Activated CD4-positive, alpha-beta T cell treated with anti-CD3 and anti-CD28 coated beads, Interleukin-2, amount 50 U/mL, for 16 hours (primary cell): ENCODE measurements around the gene RIPK4.
"Not testable (repeated sequence)": the region's sequence is repeated elsewhere in the genome, so short reads cannot be mapped to it uniquely, and the experiment has no call there.

Experiments used
- DNase-seq: peaks from one replicate; pipeline ENCODE4 v3.0.0-alpha.2; 2020

RIPK4 gene

DNA sequence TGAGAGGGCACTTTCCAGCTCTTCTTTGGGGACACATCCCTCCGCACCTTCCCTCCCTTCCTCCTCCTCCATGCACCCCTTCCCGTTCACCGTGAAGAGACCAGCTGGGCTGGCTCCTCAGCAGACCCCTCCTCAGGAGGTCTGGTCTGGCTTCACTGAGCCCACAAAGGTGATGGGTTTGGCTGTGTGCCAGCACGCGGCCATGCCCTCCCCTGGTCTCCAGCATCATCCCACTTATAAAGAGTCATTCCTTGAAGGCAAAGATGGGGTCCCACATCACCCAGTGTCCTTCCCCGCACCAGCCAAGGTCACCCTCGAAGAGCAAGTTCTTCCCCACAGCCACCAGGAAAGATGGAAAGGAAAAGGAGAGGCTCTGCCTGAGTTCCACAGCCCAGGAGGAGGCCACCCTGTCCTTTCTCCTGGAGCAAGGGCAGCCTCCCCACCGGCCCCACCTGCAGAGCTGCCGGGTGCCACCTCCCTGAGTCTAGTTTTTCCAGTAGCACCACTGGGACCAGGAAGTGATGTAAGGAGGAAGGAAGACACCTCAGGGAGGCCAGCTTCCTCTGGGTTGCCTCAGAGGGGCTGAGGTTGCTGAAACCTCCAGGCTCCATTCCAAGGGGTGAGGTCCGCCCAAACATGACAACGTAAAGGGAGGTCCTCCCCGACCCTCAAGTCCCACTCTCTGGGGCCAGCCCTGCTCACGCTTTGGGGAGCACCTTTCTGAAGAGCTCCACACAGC, 32.7 kb downstream of the RIPK4 start:
- DNase-seq, result no peak

GRCh38 chr21:41731081-41731480, 35.8 kb downstream of the RIPK4 start:
- DNase-seq, result no peak

- DNase-seq, result no peak
Observed at GRCh38 chr21:41730367-41730765, 36.5 kb downstream of the RIPK4 start.

DNA sequence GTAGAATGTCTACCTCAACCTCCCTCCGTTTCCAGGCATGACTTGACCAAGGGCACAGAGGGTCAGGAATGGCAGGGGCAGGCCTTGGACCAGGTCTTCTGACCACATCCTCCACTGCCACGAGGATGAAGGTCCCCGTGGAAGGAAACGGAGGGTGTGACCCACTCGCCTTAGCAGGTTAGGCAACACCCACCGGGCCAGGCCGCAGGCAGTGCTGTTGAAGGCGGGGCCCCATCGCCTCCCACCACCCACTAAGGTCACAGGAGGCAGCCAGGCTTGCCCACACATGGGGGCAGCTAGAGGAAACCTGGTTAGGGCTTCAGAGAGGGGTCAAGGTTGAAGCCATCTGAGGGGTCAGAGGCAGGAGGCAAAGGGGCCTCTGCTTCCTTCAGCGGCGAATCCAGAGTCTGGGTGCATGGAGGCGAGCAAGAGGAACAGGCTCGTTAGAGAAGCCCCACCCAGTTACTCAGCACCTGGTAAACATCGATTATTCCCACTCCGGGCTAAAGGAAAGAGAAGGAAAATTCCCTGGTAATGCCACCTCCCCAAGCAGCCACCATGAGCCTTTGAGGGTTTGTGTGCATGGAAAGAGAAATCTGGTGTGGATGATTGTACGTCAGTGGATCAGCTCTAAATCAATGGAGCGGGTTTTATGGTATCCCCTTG, 37.0 kb downstream of the RIPK4 start:
- no peak for DNase-seq

DNA sequence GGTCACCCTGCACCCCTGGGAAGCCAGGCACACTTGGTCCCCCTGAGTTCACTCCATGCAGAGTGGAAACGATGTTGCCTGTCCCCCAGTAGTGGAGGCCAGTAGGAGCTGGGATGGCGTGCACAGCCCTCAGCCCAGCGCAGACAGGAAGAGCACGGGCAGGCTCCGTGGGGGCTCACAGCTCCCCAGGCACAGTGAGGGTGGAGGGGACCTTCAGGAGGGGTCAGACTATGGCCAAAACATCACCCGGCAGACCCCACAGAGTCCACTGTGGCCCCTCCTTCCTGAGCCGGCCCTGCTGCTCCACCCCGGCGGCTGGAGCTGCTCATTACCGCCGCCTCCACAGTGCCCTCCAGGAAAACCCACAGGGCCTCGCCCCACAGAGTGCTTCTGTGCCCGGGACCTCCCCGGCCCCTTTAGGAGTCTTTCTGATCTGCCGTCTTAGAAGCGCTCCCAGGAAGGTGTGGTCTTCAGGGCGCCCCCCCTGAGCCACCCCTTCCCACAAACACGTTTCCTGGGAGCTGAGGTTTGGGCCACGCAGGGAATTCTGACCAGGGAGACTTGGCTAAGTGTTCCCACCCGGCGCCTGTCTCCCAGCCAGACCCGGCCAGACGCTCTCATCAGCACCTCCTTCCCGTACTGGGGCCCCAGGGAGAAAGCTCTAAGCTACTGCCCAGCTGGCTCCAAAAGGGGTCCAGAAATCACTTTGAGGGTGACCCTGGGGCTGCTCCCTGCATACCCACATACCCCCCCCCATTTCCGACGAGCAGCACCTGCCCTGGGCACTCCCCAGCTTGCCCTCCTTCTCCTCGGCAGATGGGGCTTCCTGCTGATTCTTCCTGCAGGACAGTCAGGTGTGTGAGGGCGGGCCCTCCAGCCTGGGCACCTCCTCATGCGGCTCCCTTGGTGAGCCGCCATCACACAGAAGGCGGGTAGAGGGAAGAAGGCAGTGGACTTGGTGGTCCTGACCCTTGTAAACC, 38.8 kb downstream of the RIPK4 start:
- DNase-seq, result no peak

DNA sequence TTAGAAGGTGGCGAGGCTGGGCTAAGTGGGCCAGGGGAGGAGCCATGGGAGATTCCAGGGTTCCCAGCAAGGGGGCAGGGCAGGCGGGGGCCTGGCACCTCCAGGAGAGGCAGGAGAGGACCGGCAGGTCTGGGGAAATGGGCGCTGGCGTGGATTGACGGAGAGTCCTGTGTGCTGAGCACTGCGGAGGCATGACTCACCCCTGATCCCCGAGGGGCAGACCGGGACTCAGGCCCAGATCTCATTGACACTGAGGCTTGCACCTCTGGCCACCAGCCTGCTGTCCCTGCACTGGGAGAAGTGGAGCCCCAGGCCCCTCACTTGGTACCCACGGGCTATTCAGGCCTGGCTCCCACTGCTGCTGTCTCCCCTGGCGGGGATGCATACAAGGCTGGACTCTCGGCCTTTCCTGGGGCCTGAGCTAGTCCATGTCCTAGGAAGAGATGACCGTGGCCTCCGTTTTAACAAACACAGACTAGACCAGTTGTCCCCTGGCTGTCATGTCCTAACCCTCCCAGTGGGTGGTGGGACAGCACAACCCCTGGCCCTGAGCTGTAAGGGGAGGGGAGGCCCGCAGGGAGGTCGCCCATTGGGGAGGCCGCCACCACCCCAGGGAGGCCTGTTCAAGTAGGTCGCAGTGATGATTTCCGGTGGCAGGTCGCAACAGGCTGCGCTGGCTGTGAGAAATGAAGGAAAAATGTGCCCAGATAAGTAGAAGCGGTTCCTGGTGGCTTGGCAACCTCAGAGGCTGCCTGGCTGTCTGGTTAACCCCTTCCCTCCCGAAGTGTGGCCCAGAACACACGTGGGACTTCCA, 39.7 kb downstream of the RIPK4 start:
- no peak for DNase-seq

DNA sequence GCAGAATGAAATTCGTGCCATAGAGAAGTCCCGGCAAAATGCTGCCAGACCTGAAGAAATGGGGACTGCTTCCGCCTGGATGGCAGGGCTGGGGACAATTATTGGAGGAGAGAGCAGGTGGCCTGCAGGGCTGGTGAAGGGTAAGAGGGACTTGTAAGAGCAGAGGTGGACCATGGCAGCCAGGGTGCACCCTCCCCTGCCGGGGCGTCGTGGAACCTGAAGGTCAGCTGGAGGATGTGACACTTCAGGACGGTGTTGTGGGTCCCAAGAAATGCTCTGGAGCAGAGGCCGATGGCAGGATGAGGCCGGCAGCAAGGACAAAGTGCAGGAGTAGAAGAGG, 40.3 kb downstream of the RIPK4 start:
- DNase-seq, result no peak

- no peak for DNase-seq
Observed at GRCh38 chr21:41726058-41726558, 40.7 kb downstream of the RIPK4 start.

GRCh38 chr21:41725421-41726031, 41.3 kb downstream of the RIPK4 start:
- no peak for DNase-seq

- not testable (repeated sequence) for DNase-seq
Observed at GRCh38 chr21:41723835-41724234, 43.0 kb downstream of the RIPK4 start.

DNA sequence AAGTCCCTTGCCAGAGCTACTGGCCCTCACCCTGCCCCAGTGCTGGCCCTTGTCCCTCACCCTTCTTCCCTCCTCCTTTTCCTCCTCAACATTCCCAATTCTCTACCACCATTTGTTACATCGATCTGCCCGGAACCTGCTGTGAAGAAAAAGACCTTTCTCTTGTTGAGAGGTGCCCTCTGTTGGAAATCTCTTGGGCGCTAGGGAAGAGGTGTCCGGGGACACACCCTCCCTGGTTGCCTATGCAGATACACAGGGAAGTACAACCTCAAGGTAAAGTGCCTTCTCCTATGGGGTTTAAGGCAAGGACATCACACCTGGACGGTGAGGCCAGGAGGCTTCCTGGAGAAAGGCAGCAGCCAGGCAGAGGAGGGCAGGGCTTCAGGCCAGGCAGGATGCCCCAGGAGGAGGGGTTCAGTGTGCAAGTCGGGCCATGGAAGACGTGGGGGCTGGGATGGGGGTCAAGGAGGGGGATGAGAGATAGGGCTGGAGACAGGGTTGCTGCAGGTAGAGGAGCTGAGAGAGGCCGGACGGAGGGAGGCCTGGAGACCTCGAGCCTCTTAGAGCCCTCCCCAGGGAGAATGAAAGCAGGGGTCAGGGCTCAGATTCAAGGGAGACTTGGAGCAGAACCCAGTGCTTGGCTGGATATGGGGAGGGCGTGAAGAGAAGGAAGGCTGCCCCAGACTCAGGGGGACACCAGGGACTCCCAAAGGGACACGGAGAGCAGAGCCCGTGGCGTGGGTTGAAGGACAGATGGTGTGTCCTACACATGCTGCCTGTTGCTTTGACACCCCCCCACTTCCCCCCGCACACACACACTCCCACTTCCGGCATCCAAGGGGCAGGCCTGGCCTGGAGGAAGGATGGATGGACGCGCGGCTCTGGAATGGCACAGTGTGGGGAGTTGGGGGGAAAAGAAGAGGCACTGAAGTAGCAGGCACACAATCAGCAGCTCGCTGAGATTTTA, 44.5 kb downstream of the RIPK4 start:
- no peak for DNase-seq

- DNase-seq, result no peak
Observed at GRCh38 chr21:41720250-41720649, 46.6 kb downstream of the RIPK4 start.

GRCh38 chr21:41719691-41720090, 47.2 kb downstream of the RIPK4 start:
- DNase-seq, result no peak

DNA sequence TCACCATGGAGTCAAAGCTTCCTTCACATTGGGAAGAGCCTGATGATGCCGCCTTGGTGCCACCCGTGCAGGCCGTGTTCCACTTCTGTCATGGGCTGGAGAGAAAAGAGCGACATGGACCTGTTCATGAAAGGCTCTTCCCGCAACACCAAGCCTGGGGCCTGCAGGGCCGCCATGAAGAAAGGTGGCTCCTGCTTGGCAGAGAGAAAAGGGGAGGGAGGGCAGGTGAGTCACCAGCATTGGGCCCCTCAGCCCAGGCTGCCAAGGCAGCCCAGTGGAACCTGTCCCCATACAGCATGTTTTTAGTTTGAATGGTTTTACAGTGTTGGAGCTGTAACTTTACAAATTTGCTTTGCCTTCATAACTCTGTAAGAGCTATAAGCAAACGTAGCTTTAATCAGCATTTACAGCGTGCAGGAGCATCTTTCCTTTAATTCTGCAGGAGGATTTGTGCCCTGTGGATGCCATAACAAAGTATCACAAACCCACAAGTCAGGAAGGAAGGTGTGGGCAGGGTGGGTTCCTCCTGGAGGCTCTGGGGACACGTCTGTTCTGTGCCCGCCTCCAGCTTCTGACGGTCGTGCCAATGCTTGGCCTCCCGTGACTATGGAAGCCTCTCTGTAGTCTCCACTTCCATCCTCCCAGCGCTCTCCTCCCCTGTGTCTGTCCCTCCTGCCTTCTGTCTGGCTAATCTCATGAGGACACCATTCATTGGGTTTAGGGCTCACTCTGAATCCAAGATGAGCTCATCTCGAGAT, 49.1 kb downstream of the RIPK4 start:
- no peak for DNase-seq

- no peak for DNase-seq
Observed at GRCh38 chr21:41716751-41717150, 50.1 kb downstream of the RIPK4 start.

GRCh38 chr21:41715649-41716281, 51.1 kb downstream of the RIPK4 start:
- DNase-seq, result no peak

- not testable (repeated sequence) for DNase-seq
Observed at GRCh38 chr21:41714299-41714865, 52.5 kb downstream of the RIPK4 start.

DNA sequence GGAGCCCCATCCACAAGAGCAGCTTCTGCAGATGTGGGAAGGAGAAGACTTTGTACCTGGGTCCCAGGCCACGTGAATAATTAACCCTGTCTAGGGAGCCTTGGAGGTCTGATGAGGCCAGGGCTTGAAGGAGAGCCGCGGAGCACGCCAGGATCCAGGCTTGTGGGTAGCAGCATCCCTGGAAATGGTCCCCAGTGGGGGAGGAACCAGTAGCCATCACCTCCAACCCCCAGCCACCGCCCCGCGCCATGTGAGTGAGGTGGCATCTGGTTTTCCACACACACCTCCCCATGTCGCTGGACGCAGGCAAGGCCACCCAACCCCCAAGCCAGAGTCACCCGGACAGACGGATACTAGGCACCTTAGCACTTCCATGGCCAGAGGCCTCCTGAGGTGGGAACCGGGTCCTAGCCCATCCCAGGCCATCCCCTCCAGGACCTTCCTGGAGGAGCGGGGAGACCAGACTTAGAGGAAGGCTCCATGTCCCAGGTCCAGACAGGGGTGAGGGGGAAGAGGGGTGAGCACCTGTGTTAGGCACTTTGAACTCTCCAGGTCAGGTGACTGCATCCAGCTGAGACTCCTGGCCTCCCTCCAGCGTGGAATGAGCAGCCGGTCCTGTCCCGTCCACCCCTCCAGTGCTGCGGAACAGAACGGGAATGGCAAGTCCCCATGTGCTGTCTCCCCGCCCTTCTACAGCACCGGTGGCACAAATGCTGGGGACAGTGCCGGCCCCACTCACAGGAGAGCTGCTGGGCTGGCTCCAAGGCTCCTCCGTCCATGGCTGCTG, 53.2 kb downstream of the RIPK4 start:
- no peak for DNase-seq
